Stimulated activated CD8-positive, alpha-beta memory T cell treated with anti-CD3 and anti-CD28 coated beads, Interleukin-2, amount 100 ng/mL, for 48 hours (primary cell): ENCODE results near the gene UNC5A.
A peak's percentile ranks its signal among the peaks of the same experiment; 100 is the strongest.

ENCODE experiments used
- DNase-seq, 2 donors: peaks; one replicate each; pipeline ENCODE4 v3.0.0-alpha.2; 2020; ENCODE audit warnings: low read depth in 2 of 2

Gene UNC5A

DNA sequence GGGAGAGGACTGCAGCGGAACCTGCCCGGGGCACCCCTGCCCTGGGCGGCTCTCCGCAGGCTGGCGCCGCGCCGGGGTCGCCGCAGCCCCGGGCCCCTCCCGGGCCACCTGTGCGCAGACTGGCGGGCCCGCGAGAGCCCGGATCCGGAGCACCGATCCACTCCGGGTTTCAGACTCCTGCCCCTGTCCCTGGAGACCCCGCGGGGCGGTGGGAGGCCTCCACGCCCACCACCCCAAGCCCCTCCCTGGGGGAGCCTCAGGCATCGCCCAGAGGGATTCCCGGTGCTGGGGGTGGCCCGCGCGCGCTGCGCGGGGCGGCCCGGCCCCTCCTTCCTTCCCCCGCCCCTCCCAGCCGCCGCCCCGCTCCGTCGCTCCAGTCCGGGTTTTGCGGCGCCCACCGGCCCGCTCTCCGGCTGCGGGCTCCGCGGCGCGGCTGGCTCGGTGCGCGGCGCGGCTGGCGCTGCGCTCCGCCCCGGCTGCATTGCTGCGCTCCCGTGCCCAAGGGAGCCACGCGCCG lies at the start of gene UNC5A:
Gene UNC5A, plus strand, starts transcription at position 479 of the 517 bp plus-strand sequence. CDS start 192 bp downstream, outside the sequence.
- peak; percentile 40 to 49 for DNase-seq

DNA sequence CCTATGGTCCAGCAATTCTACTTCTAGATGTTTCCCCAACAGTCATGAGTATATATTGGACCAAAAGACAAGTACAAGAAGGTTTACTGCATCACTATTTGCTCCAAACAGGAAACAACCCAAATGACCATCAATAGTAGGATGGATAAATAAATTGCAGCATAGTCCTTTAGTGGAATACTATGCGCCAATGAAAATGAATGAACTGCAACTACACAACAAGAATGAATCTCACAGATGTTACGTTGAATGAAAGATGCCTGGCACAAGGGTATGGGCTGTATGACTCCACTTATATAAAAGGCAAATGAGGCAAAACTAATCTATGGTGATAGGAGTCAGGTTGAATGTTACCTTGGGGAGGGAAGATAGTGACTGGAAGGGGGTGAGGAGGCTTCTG lies 48.6 kb upstream of the UNC5A start:
- no peak for DNase-seq

DNA sequence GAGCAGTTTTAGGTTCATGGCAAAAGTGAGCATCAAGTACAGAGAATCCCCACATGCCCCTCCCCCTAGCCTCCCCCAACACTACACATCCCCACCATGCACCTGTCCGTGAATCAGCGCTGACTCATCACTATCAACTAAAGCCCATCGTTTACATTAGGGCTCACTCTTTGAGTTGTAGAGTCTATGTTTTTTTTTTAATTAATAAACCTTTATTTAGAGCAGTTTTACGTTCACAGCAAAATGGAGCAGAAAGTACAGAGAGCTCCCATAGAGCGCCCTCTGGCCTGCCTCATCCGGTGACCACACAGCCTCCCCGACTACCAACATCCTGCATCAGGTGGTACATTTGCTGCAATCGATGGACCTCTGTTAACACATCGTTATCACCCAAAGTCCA lies 47.9 kb upstream of the UNC5A start:
- DNase-seq: no peak

DNA sequence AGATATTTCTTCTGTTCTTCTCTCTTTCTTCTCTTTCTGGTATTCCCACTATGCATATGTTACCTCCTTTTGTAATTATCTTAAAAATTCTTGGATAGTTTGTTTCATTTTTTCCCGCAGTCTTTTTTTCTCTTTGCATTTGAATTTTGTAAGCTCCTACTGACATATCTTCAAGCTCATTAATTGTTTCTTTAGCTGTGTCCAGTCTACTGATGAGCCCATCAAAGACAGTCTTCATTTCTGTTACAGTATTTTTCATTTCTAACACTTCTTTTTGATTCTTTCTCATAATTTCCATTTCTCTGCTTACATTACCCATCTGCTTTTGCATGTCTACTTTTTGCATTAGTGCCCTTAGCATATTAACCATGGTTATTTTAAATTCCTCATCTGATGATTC lies 44.7 kb upstream of the UNC5A start:
- no peak for DNase-seq

DNA sequence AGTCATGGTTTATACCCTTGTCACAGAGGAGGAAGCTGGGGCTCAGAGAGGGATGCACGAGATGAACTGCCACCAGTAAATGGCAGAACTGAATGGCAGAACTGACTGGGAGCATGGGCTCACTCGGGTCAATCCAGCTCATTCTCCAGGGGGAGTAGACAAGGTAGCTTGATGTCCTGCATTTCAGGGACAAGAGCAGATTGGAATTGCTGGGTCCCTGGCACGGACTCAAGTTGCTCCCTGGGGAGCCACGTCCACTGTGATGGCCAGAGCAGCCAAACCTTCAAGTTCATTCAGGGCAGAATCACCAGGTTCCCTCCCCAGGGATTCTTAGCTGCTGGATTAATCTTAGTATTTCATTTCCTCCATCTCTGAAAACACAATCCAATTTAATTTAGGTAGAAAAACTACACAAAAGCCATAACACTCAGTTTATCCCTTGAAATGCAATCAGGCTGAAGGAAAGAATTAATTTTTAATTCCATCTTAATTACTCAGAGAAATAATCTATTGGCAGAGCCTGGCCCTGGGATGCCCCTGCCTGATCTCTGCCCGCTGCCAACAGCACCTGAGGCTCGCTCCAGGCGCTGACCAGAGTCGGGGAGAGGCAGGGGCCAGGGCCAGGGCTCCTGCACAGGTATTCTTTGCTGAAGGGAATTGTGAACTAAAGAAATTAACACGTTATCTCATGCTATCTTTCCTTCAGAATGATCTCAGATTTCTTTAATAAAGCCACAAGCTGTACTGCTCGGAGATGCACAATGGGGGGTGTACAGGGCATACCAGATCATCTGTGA lies 42.0 kb upstream of the UNC5A start:
- no peak for DNase-seq

DNA sequence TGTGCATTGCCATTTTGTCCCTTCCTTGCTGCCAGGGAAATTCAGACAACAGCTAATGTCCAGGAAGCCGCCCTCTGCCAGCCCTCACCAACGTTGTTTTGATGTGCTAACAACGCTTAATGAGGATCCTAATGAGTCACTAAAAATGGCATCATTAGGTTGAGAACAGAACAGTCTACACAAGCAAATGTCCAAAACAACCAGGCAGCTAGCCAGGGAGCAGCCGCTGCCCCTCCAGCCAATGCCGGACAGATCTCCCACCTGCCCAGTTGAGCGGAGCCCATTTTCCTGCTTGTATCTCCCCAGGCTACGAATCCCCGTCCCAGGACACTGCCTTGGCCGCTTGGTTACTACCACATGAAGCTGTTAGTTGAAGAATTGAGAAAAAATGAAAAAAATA lies 40.4 kb upstream of the UNC5A start:
- no peak for DNase-seq

DNA sequence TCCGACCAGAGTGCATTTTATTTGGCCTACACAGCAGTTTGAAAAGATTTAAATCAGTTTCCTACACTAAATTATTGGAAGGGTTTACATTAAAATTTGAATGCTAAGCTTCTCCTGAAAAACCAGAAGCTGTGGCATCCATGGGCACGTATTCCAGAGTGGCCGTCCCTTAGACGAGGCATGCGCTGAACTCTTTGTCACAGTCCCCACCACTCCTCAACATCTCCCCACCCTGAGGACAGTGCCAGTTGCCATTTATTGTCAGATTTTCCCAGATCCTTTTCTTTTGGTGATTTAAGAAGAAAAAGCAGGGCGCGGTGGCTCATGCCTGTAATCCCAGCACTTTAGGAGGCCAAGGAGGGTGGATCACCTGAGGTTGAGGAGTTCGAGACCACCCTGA lies 39.9 kb upstream of the UNC5A start:
- no peak for DNase-seq

DNA sequence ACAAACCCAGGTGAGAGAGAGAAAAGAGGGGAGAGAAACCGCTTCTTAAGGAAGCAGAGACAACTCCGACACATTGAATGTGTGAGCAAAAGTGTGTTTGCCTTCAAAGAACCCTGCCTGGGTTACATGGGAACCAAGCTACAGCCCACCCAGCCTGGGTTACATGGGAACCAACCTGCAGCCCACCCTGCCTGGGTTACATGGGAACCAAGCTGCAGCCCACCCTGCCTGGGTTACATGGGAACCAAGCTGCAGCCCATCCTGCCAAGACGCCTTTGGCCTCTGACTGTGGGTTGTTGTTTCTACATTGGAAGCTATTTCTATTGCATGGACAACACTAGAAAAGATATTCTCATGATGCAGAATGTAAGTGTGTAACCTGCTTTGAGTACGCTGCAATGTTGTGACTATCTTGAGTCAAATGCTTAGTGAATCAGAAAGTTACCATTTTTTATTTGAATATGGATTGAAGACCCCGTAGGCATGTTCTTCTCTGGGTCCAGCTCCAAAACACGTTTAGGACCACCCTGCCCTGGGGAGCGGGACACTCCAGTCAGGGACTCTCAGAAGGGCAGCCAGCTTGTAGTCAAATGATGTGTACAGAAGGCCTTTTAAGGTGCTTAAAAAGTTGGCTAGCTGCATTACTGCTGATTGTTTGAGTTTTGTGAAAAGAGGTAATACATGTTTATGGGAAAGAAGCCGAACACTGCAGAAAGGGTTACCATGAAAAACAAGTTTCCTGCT lies 39.1 kb upstream of the UNC5A start:
- DNase-seq: no peak

DNA sequence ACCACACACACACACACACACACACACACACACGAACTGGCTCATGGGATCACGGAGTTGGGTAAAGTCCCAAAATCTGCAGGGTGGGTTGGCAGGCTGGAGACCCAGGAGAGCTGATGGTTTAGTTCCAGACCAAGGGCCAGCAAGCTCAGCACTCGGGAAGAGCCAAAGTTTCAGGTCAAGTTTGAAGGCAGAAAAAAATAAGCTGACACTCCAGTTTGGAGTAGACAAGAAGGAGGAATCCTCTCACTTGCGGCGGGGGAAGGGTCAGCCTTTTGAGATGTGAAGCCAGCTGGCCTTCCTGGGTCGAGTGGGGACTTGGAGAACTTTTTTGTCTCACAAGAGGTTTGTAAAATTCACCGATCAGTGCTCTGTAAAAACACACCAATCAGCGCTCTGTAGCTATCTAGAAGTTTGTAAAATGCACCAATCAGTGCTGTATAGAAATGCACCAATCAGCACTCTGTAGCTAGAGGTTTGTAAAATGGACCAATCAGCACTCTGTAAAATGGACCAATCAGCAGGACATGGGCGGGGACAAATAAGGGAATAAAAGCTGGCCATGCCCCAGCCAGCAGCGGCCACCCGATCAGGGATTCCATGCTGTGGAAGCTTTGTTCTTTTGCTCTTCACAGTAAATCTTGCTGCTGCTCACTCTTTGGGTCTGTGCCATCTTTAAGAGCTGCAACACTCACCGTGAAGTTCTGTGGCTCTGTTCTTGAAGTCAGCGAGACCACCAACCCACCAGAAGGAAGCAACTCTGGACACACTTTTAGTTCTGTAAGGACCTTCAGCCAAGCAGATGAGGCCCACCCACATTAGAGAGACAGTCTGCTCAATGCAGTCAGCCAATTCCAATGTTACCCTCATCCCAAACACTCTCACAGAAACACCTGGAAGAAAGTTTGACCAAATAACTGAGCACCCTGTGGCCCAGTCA lies 37.8 kb upstream of the UNC5A start:
- no peak for DNase-seq

DNA sequence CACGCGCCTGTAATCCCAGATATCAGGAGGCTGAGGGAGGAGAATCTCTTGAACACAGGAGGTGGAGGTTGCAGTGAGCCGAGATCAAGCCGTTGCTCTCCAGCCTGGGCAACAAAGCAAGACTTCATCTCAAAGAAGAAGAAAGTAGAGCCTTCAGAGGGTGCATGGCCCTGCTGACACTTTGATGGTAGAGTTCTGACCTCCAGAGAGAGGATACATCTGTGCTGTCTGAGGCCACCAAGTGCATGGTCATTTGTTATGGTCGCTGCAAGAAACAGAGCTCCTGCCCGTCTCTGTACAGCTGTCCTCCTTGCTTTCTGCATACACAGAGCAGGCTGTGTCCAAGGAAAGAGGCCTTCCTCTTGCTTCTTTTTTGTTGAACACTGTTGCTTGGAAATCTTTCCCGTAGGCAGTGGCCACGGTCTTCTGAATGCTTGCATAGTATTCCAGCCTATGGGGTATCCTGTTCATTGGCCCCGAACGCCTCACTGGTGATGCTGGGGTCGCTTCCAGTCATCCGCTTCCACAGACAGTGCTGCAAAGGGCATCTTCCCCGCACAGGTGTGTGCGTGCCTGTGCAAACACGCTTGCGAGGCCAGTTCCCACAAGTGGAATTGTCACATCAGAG lies 36.8 kb upstream of the UNC5A start:
- DNase-seq: no peak

DNA sequence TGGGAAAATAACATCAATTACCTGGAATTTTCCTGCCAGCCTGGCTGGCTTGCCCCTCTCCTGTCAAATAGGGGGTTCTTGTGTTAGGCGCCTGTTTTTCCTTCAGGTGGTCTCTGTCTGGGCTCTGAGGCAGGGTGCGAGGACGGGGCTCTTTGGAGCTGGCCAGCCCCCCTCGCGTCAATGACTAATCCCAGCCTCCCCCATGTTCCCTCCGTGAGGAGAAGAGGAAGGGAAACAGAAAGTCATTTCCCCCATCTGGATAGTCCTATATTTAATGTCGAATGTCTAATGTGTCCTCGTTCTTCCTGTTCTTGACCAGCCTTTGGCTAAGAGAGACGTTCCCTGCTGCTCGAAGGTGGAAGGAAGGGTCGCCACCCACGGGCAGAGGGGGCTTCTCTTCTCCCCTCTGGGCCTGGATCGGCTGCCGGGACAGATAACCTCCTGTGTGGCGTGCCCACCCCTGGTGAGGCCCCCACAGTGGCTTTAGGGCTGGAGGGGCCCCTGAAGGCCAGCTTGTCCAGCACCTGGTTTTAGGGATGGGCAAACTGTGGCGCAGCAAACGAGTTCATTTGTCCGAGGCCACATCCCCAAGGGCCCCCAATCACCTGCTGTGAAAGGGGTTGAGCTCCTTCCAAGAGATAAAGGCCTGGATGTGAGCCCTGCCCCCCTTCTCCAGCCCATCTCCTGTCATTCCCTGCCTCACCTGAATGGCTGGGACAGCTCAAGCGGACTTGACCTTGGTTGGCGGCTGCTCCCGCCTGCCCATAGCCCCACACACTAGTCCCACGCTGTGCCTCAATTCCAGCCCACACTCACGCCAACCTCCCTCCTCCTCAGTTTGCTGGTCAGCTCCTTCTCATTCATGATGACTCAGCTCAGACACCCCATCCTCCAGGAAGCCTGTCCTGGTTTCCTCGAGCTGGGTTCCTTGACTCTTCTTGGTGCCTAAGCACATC lies 35.9 kb upstream of the UNC5A start:
- no peak for DNase-seq

DNA sequence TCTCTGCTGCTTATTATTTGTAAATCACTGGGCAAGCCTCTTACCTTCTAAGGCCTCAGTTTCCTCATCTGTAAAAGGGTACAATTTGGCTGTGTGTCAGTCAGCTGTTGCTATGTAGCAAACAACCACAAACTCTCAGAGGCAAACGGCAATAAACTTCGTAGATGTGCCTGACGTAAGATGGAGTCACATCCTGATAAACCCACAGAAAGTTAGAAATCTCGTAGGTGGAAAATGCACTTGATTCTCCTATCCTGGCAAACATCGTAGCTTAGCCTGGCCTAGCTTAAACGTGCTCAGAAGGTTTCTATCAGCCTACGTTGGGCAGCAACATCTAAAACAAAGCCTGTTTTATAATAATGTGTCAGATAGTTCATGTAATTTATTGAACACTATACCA lies 35.0 kb upstream of the UNC5A start:
- DNase-seq: no peak

DNA sequence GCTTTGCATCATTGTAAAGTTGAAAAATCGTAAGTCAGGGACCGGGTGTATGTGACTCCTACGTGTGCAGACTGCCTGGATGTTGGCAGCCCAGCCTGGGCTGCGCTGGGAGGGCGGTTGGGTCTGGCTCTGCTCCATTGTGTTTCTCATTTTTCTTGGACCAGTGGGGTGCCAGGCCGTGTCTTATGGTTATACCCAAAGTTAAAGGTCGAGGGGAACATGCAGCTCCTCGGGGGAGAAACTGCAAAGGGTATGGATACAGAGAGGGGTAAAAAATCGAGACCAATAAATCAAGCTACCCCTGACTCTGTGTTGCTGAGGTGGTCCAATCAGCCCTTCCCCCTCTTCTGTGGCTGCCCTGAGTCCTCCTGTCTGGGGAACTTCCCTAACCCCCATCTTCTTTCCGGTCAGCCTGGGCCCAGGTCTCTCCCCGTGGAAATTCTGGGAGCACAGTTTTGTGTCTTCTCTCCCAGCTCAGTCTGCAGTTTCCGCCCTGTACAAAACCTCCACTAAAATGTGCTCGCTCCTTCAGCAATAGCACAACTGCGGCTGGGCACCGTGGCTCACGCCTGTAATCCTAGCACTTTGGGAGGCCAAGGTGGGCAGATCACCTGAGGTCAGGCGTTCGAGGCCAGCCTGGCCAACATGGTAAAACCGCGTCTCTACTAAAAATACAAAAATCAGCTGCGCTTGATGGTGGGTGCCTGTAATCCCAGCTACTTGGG lies 34.1 kb upstream of the UNC5A start:
- DNase-seq: no peak

DNA sequence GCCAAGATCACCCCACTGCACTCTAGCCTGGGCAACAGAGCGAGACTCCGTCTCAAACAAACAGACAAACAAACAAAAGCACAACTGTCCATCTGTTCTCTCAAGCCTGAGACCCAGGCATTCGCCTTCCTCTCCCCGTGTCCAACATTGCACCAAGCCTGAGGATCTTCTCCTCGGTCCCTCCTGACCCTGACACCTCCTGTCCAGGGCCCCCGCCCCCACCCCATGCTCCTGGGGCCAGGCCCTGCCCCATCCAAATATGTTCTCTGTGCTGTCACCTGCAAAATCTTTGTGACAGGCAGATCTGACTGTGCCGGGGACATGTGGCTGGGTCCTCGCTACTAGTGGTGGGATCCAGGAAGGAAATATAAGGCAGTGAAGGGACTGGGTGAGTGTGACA lies 33.4 kb upstream of the UNC5A start:
- DNase-seq: no peak

DNA sequence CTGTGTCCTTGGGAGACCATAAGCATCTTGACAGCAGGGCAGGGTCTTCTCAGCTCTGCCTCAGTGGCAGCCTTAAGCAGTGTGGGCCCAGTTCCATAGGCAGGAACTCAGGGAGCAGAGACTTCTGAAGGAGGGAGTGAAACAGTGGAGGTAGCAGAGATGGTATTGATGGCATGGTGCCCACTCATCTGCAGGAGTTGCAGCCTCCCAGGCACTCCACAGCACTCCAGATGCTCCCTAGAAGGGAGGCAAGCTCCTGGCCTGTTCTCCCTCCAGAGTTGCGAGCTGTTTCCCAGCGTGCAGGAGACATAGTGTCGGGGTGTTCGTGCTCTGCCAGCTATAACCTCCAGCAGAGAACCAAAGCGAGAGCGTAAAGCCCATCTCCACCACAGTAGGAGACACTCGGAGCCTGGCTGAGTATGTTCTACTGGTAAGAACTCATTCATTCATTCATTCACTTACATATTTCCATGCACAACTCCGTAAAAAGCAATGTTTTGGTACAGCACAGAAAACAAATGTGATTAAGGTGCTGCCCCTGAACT lies 31.4 kb upstream of the UNC5A start:
- DNase-seq: no peak

DNA sequence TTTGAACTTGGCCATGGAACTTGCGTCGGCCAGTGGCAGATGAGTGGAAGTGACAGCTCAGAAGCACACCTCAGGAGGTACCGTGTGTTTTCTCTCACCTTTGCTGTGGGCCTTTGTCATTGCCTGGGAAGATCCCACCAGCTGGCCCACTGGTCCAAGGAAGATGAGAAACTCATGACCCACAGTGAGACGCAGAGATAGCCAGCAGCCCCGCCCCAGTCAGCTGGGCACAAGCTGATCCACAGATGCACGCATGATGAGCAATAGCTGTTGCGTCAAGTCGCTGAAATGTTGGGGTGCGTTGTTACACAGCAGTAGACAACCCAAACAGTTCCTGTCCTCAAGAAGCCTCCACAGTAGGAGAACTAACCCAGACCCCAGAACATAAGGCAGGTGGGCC lies 30.8 kb upstream of the UNC5A start:
- DNase-seq: no peak

DNA sequence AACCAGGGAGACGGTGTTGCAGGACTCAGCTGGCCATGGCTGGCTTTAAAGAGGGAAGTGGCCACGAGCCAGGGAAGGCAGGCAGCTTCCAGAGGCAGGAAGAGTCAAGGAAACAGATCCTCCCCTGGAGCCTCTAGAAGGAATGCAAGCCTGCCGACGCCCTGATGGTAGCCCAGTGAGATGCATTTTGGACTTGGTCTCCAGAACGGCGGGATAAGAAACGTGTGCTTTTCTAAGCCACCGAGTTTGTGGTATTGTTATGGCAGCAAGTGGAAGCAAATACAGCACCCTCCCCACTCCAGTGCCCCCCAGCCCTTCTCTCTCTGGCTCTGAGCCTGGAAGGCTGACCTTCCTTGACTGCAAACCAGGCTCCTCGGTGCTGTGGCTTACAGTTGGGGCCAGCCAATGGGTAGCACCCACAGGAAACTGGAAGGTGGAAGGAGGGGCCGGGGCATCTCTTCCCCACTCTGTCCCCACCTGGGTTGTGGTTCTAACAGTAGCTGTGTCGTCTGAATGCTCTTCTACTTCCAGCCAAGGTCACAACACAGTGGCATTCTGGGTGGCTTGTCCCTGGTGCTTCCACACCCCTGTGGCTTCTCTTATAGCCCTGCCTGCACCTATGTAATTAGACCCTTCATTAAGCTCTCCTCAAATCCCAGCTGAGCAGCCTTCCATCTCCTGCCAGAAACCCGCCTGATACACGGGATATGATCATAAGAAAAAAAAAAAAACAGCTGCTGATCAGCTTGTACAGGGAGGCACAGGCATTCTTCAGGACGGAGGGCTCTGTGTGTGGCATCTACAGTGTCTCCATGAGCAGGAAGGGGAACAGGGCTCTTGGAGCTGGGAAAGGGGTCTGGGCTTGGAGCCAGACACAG lies 29.9 kb upstream of the UNC5A start:
- DNase-seq: no peak

DNA sequence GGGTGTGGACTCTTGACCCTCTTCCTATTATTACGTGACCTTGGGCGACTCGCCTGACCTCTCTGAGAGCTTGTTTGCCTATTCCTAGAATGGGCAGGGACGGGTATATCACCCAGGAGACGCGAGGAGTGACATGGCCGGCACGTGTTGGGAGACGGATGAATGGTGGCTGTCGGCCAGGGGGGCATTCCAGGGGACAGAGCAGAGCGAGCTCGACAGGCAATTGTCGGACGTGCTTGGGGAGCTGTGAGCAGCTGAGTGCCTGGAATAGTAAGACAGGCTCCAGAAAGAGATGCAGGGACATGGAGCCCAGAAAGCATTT lies 29.3 kb upstream of the UNC5A start:
- no peak for DNase-seq
